GM19395 (cell line): Measurements from ENCODE around the gene CSNK2A1.
"Not testable (repeated sequence)": the region's sequence is repeated elsewhere in the genome, so short reads cannot be mapped to it uniquely, and the experiment has no call there.

Experiments
- ATAC-seq: cut with Tn5 transposase; IDR thresholded peaks from one replicate; pipeline ENCODE4 v1.9.1; 2021; ENCODE audit warnings: mild to moderate bottlenecking, moderate library complexity; ENCODE audit not compliant: unreplicated experiment

CSNK2A1 gene

GRCh38 chr20:496126-496696 lies 47.4 kb downstream of the CSNK2A1 start:
- ATAC-seq = no peak

- ATAC-seq = no peak
These were observed 51.4 kb downstream of the CSNK2A1 start for GRCh38 chr20:492159-492558.

GRCh38 chr20:487655-488054 lies 55.9 kb downstream of the CSNK2A1 start:
- ATAC-seq = no peak

- no peak for ATAC-seq
These were observed 59.6 kb downstream of the CSNK2A1 start for GRCh38 chr20:483815-484644.

GRCh38 chr20:481167-481566 lies 62.4 kb downstream of the CSNK2A1 start:
- no peak for ATAC-seq

- no peak for ATAC-seq
These were observed 63.5 kb downstream of the CSNK2A1 start for GRCh38 chr20:480044-480443.

- no peak for ATAC-seq
These were observed 64.1 kb downstream of the CSNK2A1 start for GRCh38 chr20:479487-479886.

- no peak for ATAC-seq
These were observed 64.6 kb downstream of the CSNK2A1 start for GRCh38 chr20:478949-479429.

- no peak for ATAC-seq
These were observed 65.3 kb downstream of the CSNK2A1 start for GRCh38 chr20:478010-478948.

GRCh38 chr20:476561-477249 lies 66.9 kb downstream of the CSNK2A1 start:
- not testable (repeated sequence) for ATAC-seq

- no peak for ATAC-seq
These were observed 67.9 kb downstream of the CSNK2A1 start for GRCh38 chr20:475463-476357.

GRCh38 chr20:474581-474980 lies 69.0 kb downstream of the CSNK2A1 start:
- no peak for ATAC-seq

GRCh38 chr20:472889-473292 lies 70.7 kb downstream of the CSNK2A1 start:
- no peak for ATAC-seq

GRCh38 chr20:472137-472846 lies 71.3 kb downstream of the CSNK2A1 start:
- no peak for ATAC-seq

GRCh38 chr20:469746-470490 lies 73.7 kb downstream of the CSNK2A1 start:
- ATAC-seq = no peak

GRCh38 chr20:467755-468154 lies 75.8 kb downstream of the CSNK2A1 start:
- ATAC-seq = no peak

GRCh38 chr20:462199-462991 lies 81.2 kb downstream of the CSNK2A1 start, which contains the start of gene TBC1D20:
TSS of gene TBC1D20 (minus strand) at chr20:462533. CDS start at chr20:462405, 128 bp downstream.
- peak; percentile 89 for ATAC-seq
